Measurements from ENCODE around the gene CNTN3.

DNA sequence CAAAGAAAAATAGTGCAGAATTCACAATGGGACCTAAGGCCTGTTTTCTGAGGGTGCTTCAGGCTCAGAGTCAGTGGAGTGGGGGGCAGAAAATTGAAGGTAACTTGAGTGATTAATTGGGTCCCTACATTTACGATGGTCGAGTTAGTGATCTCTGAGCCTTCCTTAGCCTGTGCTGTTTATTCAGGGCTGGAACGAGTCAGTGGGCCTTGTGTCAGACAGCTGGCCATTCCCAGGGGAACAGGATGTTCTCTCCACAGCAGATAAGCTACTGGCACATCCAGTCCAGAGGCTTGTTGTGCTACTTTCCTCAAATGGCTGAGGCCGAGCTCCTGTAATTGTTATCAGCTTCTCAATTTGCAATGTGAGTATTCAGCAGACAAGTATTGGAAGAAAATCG, 29.2 kb upstream of the CNTN3 start:
- TF ChIP-seq, protein P1, sequence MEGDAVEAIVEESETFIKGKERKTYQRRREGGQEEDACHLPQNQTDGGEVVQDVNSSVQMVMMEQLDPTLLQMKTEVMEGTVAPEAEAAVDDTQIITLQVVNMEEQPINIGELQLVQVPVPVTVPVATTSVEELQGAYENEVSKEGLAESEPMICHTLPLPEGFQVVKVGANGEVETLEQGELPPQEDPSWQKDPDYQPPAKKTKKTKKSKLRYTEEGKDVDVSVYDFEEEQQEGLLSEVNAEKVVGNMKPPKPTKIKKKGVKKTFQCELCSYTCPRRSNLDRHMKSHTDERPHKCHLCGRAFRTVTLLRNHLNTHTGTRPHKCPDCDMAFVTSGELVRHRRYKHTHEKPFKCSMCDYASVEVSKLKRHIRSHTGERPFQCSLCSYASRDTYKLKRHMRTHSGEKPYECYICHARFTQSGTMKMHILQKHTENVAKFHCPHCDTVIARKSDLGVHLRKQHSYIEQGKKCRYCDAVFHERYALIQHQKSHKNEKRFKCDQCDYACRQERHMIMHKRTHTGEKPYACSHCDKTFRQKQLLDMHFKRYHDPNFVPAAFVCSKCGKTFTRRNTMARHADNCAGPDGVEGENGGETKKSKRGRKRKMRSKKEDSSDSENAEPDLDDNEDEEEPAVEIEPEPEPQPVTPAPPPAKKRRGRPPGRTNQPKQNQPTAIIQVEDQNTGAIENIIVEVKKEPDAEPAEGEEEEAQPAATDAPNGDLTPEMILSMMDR (IDR thresholded peaks at IDR 0.05; ENCODE audit: low read depth, low read length), result no peak
- TF ChIP-seq POLR2A (IDR thresholded peaks at IDR 0.05; ENCODE audit: extremely low read depth, insufficient read length), result no peak
